GM06990 (cell line): Measurements from ENCODE around the gene SNAP25.

Source experiments
- DNase-seq: peaks from one replicate; pipeline ENCODE4 v3.0.0-alpha.2; 2011; ENCODE audit not compliant: insufficient read length; ENCODE audit errors: extremely low read depth
- H3K27me3 ChIP-seq: replicated peaks from 2 replicates; pipeline ENCODE4 v1.6.0; 2011; ENCODE audit warnings: low read length; ENCODE audit not compliant: control insufficient read depth, insufficient read depth
- H3K36me3 ChIP-seq: 2 replicates; pipeline ENCODE4 v1.5.1; 2011; ENCODE audit warnings: low read length; ENCODE audit not compliant: control insufficient read depth, insufficient read depth
- H3K4me3 ChIP-seq: replicated peaks from 2 replicates; pipeline ENCODE4 v1.5.1; 2011; ENCODE audit warnings: low read depth, mild to moderate bottlenecking, control low read depth, low read length
- CTCF ChIP-seq: IDR thresholded peaks from 2 replicates; pipeline ENCODE4 v1.5.1; 2011; ENCODE audit warnings: low read length, control low read depth, mild to moderate bottlenecking, inconsistent platforms; ENCODE audit not compliant: insufficient read depth, poor library complexity, severe bottlenecking

SNAP25 gene

GRCh38 chr20:10174400-10174799 is 44.2 kb upstream of the SNAP25 start:
- no peaks in the 10 kb centered on the region for H3K27me3 ChIP-seq
- DNase-seq = no peak
- no peak for TF ChIP-seq CTCF
- no peak overlapping the region for H3K4me3 ChIP-seq
- no peaks in the 10 kb centered on the region for H3K36me3 ChIP-seq

GRCh38 chr20:10177326-10177725 is 41.3 kb upstream of the SNAP25 start:
- H3K27me3 ChIP-seq = no peaks in the 10 kb centered on the region
- no peak for DNase-seq
- no peak for TF ChIP-seq CTCF
- no peaks in the 10 kb centered on the region for H3K36me3 ChIP-seq
- H3K4me3 ChIP-seq = no peak overlapping the region

GRCh38 chr20:10178091-10178490 is 40.5 kb upstream of the SNAP25 start:
- Histone ChIP-seq H3K36me3 (no peaks in the 10 kb centered on the region), H3K4me3 (no peak overlapping the region), H3K27me3 (no peaks in the 10 kb centered on the region)
- TF ChIP-seq CTCF = no peak
- no peak for DNase-seq

DNA sequence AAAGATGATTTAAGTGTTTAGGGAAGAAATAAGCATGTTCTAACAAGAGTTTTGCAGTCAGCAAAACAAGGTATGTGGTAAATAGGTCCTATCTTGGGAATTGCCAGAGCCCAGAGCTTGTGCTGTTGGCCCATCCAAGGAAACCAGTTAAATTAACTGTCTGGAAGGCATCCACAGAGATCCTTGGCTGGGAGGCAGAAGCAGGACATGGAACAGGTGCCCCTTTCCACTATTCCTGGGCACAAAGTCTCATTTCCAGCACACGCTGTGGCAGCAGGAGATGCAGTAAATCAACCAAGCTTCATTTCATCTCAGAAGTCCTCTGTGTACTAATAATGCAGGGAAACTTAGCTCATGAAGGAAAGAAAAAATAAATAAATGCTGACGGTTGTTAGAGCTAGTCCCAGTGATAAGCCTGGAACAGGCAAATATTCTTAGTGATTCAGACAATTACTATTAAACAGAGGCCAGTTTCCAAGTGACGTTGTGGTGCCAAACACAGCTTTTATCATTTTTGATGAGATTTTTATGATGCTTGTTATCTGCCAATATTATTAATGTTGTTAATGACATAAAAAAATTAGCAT is 39.8 kb upstream of the SNAP25 start:
- Histone ChIP-seq H3K27me3 (no peaks in the 10 kb centered on the region), H3K36me3 (no peaks in the 10 kb centered on the region), H3K4me3 (no peak overlapping the region)
- no peak for DNase-seq
- TF ChIP-seq CTCF = no peak

DNA sequence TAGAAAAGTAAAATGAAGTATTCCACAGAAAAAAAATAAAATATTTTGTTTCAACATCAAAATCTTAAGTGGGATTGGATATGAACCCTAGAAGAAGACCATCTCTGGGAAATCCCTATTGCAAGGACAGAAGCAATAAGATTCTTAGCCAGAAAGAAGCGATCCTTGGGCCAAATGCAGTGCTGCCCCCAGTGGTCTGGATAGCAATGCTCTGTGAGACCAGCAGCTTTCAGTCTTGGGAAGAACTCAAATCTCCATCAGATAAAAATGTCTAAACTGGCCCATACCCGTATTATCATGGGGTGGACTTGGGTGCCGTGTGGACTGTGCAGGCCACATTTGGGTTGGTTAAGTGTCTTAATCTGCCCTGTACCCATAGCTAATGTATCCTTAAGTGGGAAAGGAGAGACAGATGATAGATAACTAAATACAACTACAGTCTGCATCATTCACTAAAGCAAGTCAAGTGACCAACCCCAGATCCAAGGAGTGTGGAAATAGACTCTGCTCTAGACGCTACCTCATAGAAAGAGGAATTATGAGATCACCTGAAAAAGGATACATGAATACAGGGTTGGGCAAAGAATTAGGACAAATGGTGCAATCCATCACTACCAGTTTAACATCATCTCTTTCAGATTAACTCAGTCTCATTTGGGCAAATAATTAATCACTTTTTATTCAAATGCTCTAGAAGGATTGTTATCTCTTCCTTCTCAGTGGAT is 38.9 kb upstream of the SNAP25 start:
- no peak overlapping the region for H3K4me3 ChIP-seq
- H3K36me3 ChIP-seq = no peaks in the 10 kb centered on the region
- TF ChIP-seq CTCF = peak; percentile 53
- DNase-seq = no peak
- no peaks in the 10 kb centered on the region for H3K27me3 ChIP-seq
